ENCODE data around the gene RAPH1. TPM values are rescaled to one million over a fixed set of nuclear protein-coding genes. Genes with fewer than 3 reads are reported as not detected.
"Not testable (repeated sequence)": the region's sequence is repeated elsewhere in the genome, so short reads cannot be mapped to it uniquely, and the experiment has no call there.

The RAPH1 gene
- polyA plus RNA-seq, 1 donor from 2014 or later: 13.9 TPM

- Histone ChIP-seq H3K9me3 (ENCODE audit: low read length) (no peaks in the 10 kb centered on the region), H4K20me1 (ENCODE audit: insufficient read depth) (peaks cover 6% of the 10 kb centered on the region), H3K36me3 (ENCODE audit: insufficient read depth, low read length) (peaks cover 5% of the 10 kb centered on the region), H3F3A (ENCODE audit: insufficient read depth, low read length, poor library complexity, severe bottlenecking) (no peaks in the 10 kb centered on the region), H3K79me2 (replicated peaks; ENCODE audit: insufficient read depth, low read length) (no peaks in the 10 kb centered on the region), H2AFZ (ENCODE audit: low read depth, low read length) (no peak overlapping the region), H3K4me3 (ENCODE audit: low read length) (no peak overlapping the region), H3K4me2 (ENCODE audit: low read length) (no peak overlapping the region), H3K9ac (ENCODE audit: low read length) (no peak overlapping the region), H3K27ac (ENCODE audit: low read length) (no peak overlapping the region), H3K27me3 (ENCODE audit: insufficient read depth, low read depth, low read length) (no peaks in the 10 kb centered on the region), H3K9me2 (ENCODE audit: insufficient read depth, low read length) (no peaks in the 10 kb centered on the region)
- no peak for TF ChIP-seq SMC3 (conservative IDR thresholded peaks at IDR 0.05; ENCODE audit: poor library complexity)
- no peak for TF ChIP-seq TAF1 (IDR thresholded peaks at IDR 0.05; ENCODE audit: low read depth)
- TF ChIP-seq, protein P1, sequence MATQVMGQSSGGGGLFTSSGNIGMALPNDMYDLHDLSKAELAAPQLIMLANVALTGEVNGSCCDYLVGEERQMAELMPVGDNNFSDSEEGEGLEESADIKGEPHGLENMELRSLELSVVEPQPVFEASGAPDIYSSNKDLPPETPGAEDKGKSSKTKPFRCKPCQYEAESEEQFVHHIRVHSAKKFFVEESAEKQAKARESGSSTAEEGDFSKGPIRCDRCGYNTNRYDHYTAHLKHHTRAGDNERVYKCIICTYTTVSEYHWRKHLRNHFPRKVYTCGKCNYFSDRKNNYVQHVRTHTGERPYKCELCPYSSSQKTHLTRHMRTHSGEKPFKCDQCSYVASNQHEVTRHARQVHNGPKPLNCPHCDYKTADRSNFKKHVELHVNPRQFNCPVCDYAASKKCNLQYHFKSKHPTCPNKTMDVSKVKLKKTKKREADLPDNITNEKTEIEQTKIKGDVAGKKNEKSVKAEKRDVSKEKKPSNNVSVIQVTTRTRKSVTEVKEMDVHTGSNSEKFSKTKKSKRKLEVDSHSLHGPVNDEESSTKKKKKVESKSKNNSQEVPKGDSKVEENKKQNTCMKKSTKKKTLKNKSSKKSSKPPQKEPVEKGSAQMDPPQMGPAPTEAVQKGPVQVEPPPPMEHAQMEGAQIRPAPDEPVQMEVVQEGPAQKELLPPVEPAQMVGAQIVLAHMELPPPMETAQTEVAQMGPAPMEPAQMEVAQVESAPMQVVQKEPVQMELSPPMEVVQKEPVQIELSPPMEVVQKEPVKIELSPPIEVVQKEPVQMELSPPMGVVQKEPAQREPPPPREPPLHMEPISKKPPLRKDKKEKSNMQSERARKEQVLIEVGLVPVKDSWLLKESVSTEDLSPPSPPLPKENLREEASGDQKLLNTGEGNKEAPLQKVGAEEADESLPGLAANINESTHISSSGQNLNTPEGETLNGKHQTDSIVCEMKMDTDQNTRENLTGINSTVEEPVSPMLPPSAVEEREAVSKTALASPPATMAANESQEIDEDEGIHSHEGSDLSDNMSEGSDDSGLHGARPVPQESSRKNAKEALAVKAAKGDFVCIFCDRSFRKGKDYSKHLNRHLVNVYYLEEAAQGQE (IDR thresholded peaks at IDR 0.05; ENCODE audit: borderline replicate concordance): no peak
- TF ChIP-seq POLR2AphosphoS5 (IDR thresholded peaks at IDR 0.05): no peak
- TF ChIP-seq CTCF (IDR thresholded peaks at IDR 0.05; ENCODE audit: poor library complexity, severe bottlenecking): no peak
- no peak for TF ChIP-seq EZH2 (IDR thresholded peaks at IDR 0.05; ENCODE audit: borderline replicate concordance, insufficient read depth, low read length, poor library complexity, severe bottlenecking)
- no peak for TF ChIP-seq MXI1 (conservative IDR thresholded peaks at IDR 0.05; ENCODE audit: poor library complexity, severe bottlenecking)
These were observed 103.5 kb downstream of the RAPH1 start for GRCh38 chr2:203431391-203432185.

DNA sequence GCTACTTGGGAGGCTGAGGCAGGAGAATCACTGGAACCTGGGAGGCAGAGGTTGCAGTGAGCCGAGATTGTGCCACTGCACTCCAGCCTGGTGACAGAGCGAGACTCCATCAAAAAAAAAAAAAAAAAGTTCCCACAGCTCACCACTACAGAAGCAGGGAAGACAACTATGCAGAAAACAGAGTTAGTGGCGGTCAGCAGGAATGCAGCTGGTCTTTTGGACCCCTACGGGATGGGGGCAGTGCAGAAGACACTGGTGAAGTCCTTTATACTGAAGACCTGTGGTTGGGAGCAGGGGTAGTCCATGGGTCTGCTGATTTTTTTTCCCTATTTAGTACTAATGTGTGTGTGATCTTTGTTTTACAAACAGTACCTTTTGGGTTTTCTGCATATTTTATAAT, 105.5 kb downstream of the RAPH1 start:
- not testable (repeated sequence) for H3K4me2 ChIP-seq (ENCODE audit: low read length); H3K9me3 ChIP-seq (ENCODE audit: low read length); H2AFZ ChIP-seq (ENCODE audit: low read depth, low read length); H3K9me2 ChIP-seq (ENCODE audit: insufficient read depth, low read length); H3K36me3 ChIP-seq (ENCODE audit: insufficient read depth, low read length); H4K20me1 ChIP-seq (ENCODE audit: insufficient read depth); H3K27ac ChIP-seq (ENCODE audit: low read length); H3K9ac ChIP-seq (ENCODE audit: low read length); H3K79me2 ChIP-seq (replicated peaks; ENCODE audit: insufficient read depth, low read length); H3F3A ChIP-seq (ENCODE audit: insufficient read depth, low read length, poor library complexity, severe bottlenecking); H3K27me3 ChIP-seq (ENCODE audit: insufficient read depth, low read depth, low read length); H3K4me3 ChIP-seq (ENCODE audit: low read length)

- no peaks in the 10 kb centered on the region for H3K27me3 ChIP-seq (ENCODE audit: insufficient read depth, low read depth, low read length)
- peaks cover 3% of the 10 kb centered on the region for H4K20me1 ChIP-seq (ENCODE audit: insufficient read depth)
- no peaks in the 10 kb centered on the region for H3K79me2 ChIP-seq (replicated peaks; ENCODE audit: insufficient read depth, low read length)
- H3K4me2 ChIP-seq (ENCODE audit: low read length): no peak overlapping the region
- H3K9me2 ChIP-seq (ENCODE audit: insufficient read depth, low read length): no peaks in the 10 kb centered on the region
- no peaks in the 10 kb centered on the region for H3K9me3 ChIP-seq (ENCODE audit: low read length)
- peak overlapping the region; percentile 40 for H3K27ac ChIP-seq (ENCODE audit: low read length)
- no peak overlapping the region for H3K4me3 ChIP-seq (ENCODE audit: low read length)
- H2AFZ ChIP-seq (ENCODE audit: low read depth, low read length): no peak overlapping the region
- no peaks in the 10 kb centered on the region for H3F3A ChIP-seq (ENCODE audit: insufficient read depth, low read length, poor library complexity, severe bottlenecking)
- no peak overlapping the region for H3K9ac ChIP-seq (ENCODE audit: low read length)
- H3K36me3 ChIP-seq (ENCODE audit: insufficient read depth, low read length): peaks cover 5% of the 10 kb centered on the region
- TF ChIP-seq, protein P1 (IDR thresholded peaks at IDR 0.05; ENCODE audit: borderline replicate concordance): peak; percentile 90
- TF ChIP-seq SMC3 (conservative IDR thresholded peaks at IDR 0.05; ENCODE audit: poor library complexity) (no peak), POLR2AphosphoS5 (IDR thresholded peaks at IDR 0.05) (peak; percentile 23)
These were observed 108.0 kb downstream of the RAPH1 start for GRCh38 chr2:203427061-203427460.
